ENCODE measurements around the gene APOBEC3H.

The APOBEC3H gene

DNA sequence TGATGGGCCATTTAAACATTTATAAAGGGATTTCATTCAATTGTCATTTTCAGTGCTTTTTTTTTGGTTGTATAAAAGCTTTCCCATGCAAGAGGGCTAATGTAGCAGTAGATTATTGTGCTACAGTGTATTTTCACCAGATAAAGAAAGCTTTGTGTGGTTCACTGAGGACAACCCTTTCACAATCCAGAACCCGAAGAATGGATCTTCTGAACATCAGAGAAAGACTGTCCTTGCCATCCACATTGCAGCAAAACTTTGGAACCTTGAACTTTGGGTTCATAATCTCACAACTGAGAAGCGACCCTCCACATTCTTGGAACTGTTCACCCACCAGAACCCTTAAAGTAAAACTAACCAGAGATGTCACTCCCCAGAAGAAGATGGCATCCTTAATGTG is 9.3 kb downstream of the APOBEC3H start:
- DNase-seq (ENCODE audit: extremely low read depth in 1 of 2, low read depth in 1 of 2): no peak

DNA sequence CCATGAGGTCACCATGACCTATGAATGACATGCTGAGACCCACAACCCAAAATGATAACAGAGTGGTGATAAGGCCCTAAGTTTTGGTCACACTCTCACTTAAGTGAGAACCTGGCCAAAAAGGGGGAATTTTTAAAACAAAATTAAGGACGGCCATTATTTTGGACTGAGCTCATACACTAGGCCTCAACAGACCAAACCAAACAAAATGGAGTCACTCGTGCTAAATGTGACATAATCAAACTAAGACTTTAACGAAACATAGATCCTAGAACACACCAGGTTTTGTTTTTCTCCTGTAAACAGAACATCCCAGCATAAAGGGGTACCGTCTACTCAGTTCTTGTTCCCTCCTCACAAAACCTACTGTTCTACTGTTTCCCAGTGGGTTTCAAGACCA is 11.4 kb downstream of the APOBEC3H start:
- DNase-seq (ENCODE audit: extremely low read depth in 1 of 2, low read depth in 1 of 2): no peak

DNA sequence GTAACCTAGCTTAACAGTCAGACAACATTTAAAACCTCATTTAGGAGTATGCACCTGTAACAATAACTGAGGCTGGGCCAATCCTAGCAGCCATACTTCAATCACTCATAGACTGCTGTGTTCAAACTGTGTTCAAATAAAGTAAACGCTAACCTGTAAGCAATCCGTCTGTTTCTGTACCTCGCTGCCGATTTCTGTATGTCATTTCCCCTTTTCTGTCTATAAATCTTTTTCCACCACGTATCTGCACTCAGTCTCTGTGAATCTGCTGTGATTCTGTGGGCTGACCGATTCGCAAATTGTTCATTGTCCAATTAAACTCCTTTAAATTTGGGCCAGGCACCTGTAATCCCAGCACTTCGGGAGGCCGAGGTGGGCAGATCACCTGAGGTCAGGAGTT is 12.3 kb downstream of the APOBEC3H start:
- DNase-seq (ENCODE audit: extremely low read depth in 1 of 2, low read depth in 1 of 2): no peak

DNA sequence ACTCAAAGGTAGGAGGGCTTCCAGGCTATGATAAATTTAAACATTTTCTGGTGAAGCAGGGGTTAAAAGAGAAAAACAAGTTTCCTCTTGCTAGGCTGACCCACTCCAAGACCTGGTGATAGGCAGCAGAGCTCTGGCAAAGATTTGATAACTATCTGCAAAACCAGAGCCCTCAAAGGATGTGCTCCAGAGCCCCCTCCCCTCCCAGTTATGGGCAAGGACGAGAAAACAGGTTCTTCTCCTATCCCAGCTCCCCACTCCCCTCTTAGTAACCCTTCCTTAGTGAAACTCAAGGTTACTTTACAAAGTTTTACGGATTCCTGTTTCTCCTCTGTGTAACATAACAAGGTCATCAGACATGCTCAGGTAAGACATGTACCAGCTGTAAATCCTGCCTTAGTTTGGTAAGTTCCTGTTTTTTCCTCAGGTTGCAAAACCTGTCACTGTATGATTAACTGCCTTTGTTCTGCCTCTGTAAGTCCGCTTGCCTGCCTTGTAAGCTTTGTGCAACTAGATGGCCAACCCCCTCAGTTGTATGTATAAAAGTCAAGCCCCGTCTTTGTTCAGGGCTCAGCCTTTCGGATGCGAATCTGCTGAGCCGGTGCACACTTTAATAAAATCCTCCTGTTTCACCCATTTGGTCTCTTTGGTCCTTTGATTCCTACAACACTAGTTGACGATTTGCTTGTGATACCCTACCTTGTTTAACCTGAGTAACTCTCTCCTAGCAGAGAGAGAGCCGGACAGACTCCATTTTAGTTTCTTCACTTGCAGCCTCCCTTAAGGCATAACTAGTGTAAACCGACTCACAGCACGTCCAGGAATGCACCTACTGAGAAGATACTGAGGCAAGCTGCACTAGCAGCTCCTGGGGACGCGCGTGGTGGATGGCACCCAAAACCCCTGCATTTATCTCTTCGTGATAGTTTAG is 13.9 kb downstream of the APOBEC3H start:
- DNase-seq (ENCODE audit: extremely low read depth in 1 of 2, low read depth in 1 of 2): no peak

DNA sequence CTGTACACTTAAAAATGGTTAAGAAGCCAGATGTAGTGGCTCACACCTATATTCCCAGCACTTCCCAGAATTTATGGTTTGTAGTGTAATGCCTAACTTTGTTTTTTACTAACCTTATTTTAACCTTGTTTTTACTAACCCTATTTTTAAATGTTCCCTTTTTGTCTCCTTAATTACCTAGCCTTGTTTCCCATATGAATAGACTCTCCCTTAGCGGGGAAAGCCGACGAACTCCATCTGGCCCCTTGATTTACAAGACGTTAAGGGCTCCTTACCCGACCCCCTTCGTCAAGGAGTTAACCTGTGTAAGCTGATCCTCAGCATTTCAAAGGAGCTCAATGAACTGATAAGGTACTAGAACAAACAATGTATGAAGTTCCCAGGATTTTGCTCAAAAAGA is 17.1 kb downstream of the APOBEC3H start:
- DNase-seq (ENCODE audit: extremely low read depth in 1 of 2, low read depth in 1 of 2): no peak

DNA sequence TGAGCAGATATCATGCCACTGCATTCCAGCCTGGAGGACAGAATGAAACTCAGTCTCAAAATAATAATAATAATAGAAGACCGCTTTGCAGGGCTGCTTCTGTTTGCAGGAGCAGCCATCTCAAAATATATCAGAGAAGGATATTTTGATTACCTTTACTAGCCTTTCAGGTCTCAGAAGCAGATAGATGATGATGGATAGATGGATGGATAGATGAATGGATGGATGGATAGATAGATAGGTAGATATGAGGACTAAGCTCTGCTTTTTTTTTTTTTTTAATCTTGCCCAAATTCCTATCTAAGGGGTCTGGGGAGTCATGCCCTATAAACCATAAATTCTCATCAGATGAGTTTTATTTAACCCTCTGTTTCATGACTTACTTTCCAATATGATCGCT is 18.5 kb downstream of the APOBEC3H start:
- DNase-seq (ENCODE audit: extremely low read depth in 1 of 2, low read depth in 1 of 2): no peak

DNA sequence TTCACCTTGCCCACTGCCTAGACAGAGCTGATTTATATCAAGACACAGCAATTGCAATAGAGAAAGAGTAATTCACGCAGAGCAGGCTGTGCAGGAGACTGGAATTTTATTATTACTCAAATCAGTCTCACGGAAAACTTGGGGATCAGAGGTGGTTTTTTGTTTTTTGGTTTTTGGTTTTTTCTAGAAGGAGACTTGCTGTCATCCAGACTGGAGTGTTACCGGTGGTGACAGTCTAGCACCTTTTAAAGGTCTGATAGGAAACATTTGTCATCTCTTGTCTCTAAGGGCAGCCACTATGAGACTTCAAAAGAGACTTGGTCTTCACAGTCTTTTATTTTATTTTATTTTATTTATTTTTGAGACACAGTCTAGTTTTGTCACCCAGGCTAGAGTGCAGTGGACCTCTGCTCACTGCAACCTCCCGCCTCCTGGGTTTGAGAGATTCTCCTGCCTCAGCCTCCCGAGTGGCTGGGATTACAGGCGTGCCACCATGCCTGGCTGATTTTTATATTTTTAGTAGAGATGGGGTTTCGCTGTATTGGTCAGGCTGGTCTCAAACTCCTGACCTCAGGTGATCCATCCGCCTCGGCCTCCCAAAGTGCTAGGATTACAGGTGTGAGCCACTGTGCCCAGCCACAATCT is 19.1 kb downstream of the APOBEC3H start:
- no peak for DNase-seq (ENCODE audit: extremely low read depth in 1 of 2, low read depth in 1 of 2)

DNA sequence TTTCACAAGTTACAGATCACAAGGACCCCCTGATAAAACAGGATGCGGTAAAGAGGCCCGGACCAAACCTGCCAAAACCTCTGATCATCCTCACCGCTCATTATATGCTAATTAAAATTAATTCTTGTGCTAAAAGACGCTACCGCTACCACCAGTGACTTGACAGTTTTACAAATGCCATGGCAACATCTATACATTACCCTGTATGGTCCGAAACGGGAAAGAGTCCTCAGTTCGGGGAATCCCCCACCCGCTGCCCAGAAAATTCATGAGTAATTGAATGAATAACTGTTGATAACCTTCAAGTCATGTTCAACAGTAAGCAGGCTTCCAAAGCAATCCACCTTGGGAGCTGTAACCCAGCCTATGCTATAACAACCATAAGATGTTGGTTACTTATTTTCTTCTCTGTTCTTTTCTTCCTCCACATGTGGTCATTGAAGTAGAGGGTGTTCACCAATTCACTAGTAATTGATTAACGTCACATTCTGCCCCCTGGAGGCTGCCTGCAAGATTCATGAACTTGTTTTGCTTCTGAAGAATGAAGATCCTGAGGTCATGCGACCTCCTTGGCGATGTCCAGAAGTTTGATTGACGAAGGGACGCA is 20.6 kb downstream of the APOBEC3H start:
- DNase-seq (ENCODE audit: extremely low read depth in 1 of 2, low read depth in 1 of 2): peak; percentile 36 to 48

DNA sequence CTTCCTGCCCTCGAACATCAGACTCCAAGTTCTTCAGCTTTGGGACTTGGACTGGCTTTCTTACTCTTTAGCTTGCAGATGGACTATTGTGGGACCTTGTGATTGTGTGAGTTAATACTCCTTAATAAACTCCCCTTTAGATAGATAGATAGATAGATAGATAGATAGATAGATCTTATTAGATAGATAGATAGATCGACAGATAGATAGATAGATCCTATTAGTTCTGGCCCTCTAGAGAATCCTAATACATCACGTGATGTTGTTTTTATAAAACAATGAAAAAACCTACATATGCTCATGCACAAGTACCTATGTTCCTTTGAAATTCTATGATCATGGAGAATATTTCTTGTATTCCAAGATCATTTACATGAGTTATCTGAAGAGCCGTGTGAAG is 23.9 kb downstream of the APOBEC3H start:
- no peak for DNase-seq (ENCODE audit: extremely low read depth in 1 of 2, low read depth in 1 of 2)

DNA sequence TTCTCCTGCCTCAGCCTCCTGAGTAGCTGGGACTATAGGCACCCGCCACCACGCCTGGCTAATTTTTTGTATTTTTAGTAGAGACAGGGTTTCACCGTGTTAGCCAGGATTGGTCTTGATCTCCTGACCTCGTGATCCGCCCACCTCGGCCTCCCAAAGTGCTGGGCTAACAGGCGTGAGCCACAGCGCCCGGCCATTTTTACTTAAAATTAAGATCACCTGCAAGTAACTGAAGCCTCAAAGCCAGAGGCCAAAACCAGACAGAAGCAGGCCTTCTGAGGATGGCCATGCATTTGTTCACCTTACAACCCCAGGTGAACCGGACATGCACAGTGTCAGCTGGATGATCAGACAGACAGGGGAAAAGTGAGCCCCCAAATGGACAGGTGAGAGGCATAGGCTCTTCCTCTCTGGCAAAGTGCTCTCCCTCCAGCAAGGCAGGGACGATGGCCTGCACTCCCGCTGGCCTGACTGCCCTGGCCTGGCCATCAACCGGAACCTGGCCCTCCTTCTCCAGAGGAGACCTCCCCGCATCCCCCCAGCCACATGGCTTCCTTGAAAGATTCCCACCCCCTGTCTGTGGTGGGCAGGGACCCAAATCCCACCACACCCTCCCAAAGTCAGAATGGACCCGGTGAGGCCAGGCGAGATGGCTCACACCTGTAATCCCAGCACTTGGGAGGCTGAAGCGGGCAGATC is 25.9 kb downstream of the APOBEC3H start:
- DNase-seq (ENCODE audit: extremely low read depth in 1 of 2, low read depth in 1 of 2): no peak

DNA sequence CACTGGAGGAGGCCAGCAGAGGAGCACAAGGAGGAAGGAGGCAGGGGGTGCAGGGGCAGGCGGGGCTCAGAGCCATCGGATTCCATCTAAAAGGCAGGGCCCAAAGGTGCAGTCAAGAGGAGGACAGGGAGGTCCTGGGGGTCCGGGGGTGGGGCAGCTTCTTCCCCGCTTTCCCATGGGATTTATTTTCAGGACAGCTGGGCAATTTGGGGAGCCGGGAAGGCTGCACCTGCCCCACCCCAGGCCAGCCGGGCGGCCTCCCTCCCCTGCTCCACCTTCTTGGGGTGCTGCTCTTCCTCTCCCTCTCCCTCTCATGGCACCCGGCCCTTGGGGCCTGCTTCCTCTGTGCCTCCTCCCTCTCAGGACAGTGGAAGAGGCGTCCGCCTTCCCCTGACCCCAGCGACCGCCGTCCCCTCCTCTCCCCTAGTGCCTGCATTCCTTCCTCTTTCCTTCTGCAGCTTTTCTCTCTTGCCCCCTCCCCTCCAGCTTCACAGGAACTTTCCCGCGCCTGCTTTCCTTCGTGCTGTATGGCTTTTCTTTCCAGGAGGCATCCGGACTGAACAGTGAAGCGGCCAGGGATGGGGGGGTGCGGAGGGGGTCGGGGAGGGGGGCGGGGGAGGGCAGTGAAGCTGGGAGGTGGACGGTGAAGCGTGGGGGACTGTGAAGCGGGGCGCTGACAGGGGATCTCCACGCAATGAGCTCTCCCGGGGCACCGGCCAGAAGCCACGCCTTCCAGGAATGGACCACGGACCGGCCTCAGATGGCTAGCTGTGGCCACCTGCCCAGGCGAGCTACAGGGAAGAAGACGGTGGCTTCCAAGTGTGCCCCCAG is 26.9 kb downstream of the APOBEC3H start:
- no peak for DNase-seq (ENCODE audit: extremely low read depth in 1 of 2, low read depth in 1 of 2)

DNA sequence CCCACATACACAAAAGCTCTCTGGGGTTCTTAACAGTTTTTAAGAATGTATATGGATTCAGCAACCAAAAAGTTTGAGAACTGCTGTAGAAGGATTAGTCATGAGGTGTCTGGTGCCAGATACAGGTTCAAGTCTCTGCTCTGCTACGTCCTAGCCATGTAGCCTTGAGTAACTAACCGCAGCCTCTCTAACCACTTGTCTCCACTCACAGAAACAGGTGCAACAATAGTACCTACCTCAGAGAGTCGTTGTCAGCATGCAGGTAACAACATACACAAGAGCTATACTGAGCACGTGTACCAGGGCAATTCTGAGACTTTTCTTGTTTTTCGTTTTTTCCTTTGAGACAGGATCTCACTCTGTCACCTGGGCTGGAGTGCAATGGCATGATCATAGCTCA is 28.6 kb downstream of the APOBEC3H start:
- DNase-seq (ENCODE audit: extremely low read depth in 1 of 2, low read depth in 1 of 2): no peak

DNA sequence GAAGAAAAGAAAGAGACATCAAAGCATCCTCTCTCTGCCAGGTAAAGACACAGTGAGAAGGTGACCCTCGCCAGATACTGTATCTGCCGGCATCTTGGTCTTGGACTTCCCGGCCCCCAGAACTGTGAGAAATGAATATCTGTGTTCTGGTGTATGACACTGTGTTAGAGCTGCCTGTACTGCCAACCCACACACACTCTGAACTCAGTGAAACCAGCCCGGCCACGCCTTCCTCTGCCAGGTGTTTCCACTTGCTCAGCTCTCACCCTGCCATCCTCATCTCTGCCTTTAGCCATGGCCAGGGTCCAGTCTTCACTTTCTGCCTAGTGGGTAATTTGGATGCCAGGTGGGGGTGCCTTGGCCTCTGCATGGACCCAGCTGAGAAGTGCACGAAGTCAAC is 31.5 kb downstream of the APOBEC3H start:
- DNase-seq (ENCODE audit: extremely low read depth in 1 of 2, low read depth in 1 of 2): no peak

DNA sequence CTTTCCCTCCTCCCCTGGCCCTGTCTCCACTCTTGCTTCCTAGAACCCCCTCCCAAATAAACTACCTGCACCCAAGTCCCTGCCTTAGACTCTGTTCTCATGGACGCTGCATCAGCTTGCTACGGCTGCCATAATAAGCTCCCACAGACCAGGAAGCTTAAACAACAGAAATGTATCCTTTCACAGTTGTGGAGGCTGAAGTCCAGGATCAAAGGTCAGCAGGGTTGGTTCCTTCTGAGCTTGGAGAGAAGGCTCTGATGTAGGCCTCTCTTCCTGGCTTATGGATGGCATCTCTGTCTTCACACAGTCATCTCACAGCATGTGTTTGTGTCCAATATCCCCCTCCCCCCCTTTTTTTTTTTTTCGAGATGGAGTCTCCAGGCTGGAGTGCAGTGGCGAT is 32.0 kb downstream of the APOBEC3H start:
- no peak for DNase-seq (ENCODE audit: extremely low read depth in 1 of 2, low read depth in 1 of 2)

DNA sequence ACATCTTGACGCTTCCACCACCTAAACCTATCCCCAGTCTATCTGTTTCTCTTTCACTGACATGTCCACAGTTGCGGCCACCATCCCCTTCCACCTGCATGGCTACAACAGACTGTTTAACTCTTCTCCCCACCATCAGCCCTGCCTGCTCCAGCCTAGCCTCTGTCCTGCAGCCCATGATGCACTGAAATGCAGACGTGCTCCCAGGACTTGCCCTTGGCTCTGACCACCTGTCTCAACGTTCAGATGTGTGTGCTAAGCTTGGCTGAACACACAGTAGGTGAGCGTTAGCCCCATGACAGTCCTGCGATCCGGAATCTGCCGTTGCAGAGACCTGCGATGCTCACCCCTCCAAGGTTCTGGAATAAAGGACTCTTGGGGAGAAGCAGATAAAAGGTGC is 32.7 kb downstream of the APOBEC3H start:
- no peak for DNase-seq (ENCODE audit: extremely low read depth in 1 of 2, low read depth in 1 of 2)

DNA sequence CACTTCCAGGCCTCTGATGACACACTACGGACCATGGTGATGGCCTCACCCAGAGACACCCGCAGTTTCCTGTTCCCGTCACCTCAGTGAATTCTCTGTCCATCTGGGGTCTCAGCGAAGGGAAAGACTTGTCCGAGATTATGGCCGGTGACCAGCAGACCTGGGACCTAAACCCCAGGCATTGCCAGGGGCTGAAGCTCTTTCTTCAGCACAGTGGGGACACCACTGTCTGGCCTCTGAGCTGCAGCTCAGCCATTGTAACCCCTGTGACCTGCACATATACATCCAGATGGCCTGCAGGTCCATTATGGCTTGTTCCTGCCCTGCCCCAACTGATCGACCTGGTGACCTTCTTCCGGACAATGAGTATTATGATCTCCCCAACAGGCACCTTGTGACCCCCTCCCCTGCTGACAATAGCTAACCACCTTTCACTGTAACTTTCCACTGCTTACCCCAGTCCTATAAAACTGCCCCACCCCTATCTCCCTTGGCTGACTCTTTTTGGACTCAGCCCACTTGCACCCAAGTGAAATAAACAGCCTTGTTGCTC is 33.2 kb downstream of the APOBEC3H start:
- no peak for DNase-seq (ENCODE audit: extremely low read depth in 1 of 2, low read depth in 1 of 2)

DNA sequence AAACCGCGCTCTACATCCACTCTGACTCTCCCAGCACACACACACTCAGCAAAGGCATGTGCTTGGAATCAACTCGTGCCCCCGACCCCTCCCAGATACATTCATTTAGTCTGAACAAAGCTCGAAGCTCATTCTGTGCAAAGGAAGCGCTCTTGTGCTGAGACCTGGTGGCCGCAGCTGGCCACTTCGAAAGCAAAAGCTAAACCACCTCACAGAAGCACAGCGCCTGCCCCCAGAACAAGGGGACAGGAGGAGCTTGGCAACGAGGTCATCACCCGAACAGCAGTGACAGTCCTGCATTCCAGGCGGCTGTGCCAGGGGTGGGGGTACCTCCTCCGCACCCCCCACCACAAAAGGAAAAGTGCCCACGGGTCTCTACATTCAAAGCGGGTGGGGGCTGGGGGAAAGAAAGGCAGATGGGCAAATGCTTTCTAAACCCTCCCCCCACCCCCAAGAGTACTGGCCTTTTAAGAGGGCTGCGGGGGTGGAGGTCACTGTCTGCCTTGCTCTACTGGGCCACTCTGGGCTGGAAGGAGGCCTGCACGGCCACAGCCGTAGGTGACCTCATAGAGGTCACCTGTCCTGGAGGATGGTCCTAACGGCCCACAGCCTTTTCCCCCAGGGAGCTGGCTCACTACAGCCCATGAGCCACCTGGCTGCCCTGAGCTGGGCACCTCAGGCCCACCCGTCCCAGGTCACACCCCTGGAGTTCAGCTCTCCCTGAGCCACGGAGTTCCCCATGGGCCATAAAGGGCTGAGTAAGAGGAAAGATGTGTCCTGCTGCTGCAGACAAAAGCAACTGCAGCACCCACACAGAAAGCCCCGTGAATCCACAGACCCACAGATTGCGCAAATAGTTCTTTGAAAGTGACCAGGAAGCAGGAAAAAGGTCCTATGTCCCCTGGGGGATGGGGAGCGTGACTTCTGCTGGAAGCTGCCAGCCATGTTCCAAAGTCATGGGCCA is 34.1 kb downstream of the APOBEC3H start:
- DNase-seq (ENCODE audit: extremely low read depth in 1 of 2, low read depth in 1 of 2): no peak

DNA sequence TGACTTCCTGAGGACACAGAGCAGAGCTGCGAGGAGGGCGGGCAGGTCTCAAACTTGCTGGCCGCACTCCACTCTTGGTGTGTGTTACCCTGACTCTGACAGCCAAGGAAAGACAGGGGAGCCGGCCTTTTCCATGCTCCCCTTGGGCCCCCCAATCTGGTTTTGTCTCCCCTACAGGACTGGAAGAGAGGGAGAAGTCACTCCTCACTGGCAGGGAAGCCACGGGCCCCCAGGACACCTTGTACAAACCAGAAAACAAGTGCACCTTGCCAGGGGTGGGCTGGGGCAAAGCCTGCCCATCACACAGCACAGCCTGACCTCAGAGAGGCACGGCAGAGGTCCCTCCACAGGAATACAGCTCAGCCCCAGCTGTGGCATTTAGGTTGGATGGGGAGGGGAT is 35.2 kb downstream of the APOBEC3H start:
- DNase-seq (ENCODE audit: extremely low read depth in 1 of 2, low read depth in 1 of 2): no peak

DNA sequence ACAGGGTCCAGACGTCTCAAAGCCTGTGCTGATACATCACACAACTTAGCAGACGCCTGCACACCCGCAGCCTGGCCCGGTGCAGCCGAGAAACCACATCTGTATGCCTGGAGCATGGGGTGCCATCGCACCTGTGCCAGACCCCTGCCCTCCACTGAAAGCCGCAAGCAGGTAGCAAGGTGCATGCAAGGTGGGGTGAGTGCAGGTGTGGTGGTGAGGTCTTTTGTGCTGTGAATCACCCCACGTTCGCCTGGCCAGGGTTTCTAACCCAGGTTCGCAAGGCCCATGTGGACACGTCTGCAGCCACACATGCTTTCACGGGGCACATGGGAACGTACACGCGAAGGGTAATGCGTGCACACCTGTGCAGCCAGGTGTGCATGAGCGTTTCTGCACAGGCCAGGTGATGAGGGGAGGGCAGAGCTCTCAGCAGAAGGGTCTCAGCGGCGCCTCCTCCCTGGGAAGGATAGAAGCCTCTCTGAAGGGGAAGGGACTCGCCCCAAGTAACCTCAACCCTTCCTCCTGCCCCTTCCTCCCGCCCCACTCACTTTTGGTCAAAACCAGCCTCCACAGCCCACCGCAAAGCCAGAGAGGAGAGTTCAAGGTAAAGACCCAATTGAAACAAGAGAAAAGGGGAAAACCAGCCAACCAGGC is 36.0 kb downstream of the APOBEC3H start:
- no peak for DNase-seq (ENCODE audit: extremely low read depth in 1 of 2, low read depth in 1 of 2)
